T-helper 17 cell (primary cell): ENCODE data around the gene DNLZ. TPM values are rescaled to one million over a fixed set of nuclear protein-coding genes. Genes with fewer than 3 reads are reported as not detected.

ENCODE experiments used
- ATAC-seq: fragments of 150-1000 bp; cut with Tn5 transposase; 2 replicates; pipeline ENCODE4 v1.10.0; 2021; ENCODE audit warnings: mild to moderate bottlenecking, moderate library complexity
- DNase-seq, 3 donors: peaks; one replicate each; pipeline versions ENCODE4 v3.0.0 to v3.0.0-alpha.2; 2020 to 2021
- H3K9me3 ChIP-seq: one replicate; pipeline ENCODE4 v1.7.0; 2013; ENCODE audit warnings: low read length, mild to moderate bottlenecking; ENCODE audit not compliant: control insufficient read depth, poor library complexity, severe bottlenecking
- H3K27ac Mint-ChIP-seq: one replicate; pipeline ENCODE4 v1.8.0; 2022; ENCODE audit warnings: mild to moderate bottlenecking, moderate library complexity, mixed read lengths
- H3K27me3 Mint-ChIP-seq: one replicate; pipeline ENCODE4 v1.8.0; 2022; ENCODE audit warnings: mixed read lengths
- H3K36me3 Mint-ChIP-seq: one replicate; pipeline ENCODE4 v1.8.0; 2022; ENCODE audit warnings: low read depth, mixed read lengths
- H3K4me1 Mint-ChIP-seq: one replicate; pipeline ENCODE4 v1.8.0; 2022; ENCODE audit warnings: mild to moderate bottlenecking, mixed read lengths
- H3K4me3 Mint-ChIP-seq: one replicate; pipeline ENCODE4 v1.8.0; 2022; ENCODE audit warnings: mild to moderate bottlenecking, moderate library complexity, mixed read lengths
- total RNA-seq, 4 donors: library from RNA in 2 of 4; stranded (reverse) in 2 of 4; gene quantifications; one replicate each; pipeline ENCODE4 v1.2.3 and lab custom pipeline; 2022 to 2026

Gene DNLZ
- total RNA-seq, 2 donors from 2014 or later, result 19.3 to 28.6 TPM

DNA sequence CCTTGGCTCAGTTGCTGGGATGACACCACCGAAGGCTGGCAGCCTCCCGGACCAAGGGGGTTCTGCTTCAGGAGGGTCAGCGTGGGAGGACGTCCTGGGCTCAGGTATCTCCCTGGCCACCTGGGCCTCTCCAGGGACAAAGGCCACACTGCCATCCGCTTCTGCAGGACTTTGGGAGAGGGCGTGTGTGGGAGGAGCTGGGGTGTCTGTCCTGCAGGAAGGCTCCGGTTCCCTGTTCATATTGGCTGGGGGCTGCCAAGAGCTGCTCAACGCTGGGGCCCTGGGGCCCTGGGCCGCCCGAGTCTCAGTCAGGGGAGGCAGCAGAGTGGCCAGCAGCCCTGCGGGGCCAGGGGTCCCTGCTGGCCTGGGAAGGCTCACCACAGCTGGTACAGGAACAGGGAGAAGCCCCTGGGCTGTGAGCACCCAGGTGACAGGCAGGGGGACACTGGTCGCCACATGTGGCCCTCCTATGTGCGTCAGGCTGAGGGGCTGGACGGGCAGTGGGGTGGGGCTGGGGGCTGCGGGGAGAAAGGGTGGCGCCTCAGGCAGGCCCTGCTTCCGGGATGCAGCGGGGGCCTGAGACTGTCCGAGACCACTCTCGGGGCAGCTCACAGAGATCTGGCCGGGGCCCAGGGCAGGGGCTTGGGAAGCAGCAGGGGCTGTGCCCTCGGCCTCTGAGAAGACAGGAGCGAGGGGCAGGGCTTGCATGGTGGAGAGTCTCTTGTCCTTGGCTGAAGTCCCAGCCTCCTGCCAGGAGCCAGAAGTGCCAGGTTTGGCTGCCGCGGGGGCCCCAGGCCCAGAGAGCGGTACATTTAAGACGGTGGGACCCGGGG is 14.8 kb upstream of the DNLZ start:
- DNase-seq, result no peak

DNA sequence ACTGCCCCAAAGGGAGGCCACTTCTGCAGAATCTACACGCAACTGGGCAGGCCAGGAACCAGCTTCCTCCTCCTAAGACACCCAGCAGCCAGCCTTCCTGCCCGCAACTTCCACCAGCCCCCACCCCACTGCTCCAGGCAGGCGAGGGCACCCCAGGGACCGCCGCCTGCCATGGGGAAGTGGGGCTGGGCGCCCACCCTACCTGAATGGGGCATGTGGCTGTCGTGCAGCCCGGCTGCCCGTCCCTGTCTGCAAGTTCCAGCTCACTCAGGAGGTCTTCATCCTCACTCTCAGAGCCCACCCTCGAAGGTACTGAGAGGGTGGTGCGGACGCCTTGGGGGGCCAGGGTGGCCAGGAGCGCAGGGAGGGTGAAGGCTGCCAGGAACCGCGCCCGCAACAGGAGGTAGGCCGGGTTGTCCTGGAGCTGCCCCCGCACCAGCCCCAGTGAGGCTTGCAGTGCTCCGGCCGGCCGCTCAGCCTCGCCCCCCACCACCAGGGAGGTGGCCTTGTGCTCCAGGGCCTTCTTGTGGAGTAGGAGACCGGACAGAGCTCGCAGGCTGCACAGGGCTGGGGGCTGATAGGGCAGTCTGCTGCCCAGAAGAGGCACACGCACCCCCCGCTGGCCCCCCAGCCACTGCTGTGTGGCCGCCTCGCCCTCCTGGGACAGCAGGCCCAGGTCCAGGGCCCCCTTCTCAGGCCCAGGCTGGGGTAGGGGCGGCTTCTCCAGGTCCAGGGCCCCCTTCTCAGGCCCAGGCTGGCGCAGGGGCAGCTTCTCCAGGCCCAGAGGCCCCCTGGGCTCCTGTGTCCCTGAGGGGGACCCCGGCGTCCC is 14.0 kb upstream of the DNLZ start:
- Mint-ChIP-seq H3K36me3 (no peaks in the 10 kb centered on the region), H3K4me3 (no peak overlapping the region), H3K27me3 (no peaks in the 10 kb centered on the region), H3K4me1 (no peaks in the 10 kb centered on the region), H3K27ac (no peak overlapping the region)
- ATAC-seq, result no peak
- no peak for DNase-seq
- no peaks in the 10 kb centered on the region for H3K9me3 ChIP-seq

More for the DNA sequence above, 14.8 kb upstream of the DNLZ start:
- Mint-ChIP-seq H3K27me3 (no peaks in the 10 kb centered on the region), H3K4me1 (no peaks in the 10 kb centered on the region), H3K4me3 (no peak overlapping the region), H3K27ac (no peak overlapping the region), H3K36me3 (no peaks in the 10 kb centered on the region)
- H3K9me3 ChIP-seq, result no peaks in the 10 kb centered on the region
- no peak for ATAC-seq

DNA sequence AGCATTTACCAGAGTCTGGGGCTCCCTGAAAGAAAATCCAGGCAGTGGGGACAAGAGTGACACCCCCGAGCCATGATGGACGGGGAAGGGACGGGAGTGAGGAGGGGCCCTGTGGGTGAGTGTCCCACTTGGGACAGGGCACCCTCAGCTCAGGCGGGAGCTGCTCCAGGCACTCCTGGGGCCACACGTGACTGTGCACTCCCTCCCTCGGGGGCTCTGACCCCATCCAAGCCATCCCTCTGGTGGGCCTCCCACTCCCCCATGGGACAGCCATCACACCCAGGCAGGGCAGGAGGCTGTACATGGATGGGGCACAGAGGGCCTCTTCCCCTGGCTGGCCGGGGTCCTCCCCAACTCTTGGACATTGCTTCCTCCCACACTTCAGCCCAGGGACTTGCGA is 12.9 kb upstream of the DNLZ start:
- H3K9me3 ChIP-seq, result no peaks in the 10 kb centered on the region
- ATAC-seq (no peak), DNase-seq (no peak)
- Mint-ChIP-seq H3K27ac (no peak overlapping the region), H3K4me1 (no peaks in the 10 kb centered on the region), H3K27me3 (no peaks in the 10 kb centered on the region), H3K36me3 (no peaks in the 10 kb centered on the region), H3K4me3 (no peak overlapping the region)

DNA sequence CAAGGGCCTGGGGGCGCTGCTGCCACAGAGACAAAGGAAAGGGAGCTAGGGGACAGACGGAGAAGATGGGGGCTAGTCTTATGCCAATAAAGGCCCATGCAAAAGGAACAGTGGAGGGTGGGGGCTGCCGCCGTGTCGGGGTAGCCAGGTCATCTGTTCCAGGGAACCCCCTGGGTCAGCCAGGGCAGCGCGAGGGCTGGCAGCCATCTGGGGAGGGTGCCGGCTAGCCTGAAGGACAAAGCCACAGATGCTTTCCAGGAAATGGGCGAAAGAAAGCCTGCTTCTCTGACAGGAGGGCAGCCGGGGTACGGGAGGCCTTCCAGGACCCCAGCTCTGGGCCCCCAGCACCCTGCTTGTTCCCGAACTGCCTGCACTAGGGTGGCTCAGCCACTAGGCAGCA is 11.6 kb upstream of the DNLZ start:
- ATAC-seq (no peak), DNase-seq (no peak)
- no peaks in the 10 kb centered on the region for H3K9me3 ChIP-seq
- Mint-ChIP-seq H3K27me3 (no peaks in the 10 kb centered on the region), H3K4me1 (no peaks in the 10 kb centered on the region), H3K4me3 (no peak overlapping the region), H3K27ac (no peak overlapping the region), H3K36me3 (no peaks in the 10 kb centered on the region)

DNA sequence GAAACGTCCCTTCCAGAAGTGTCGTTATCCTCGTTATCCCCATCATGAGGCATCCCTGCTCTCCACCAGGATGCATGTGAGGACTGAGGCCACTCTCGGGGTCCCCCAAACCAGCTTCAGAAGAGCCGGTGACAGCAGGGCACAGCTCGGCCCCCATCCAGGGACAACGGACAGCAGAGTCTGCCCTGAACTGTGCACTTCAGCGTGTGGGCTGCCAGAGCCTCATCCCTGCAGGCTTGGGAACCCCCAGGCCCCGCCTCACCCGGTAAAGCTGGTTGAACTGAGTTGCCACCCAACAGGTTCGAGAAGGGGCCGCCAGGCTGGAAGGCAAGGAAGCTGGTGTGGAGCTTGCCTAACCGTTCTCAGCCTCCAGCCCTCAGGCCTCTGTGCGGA is 10.6 kb upstream of the DNLZ start:
- H3K36me3 Mint-ChIP-seq, result no peaks in the 10 kb centered on the region
- H3K9me3 ChIP-seq, result no peaks in the 10 kb centered on the region
- H3K27me3 Mint-ChIP-seq, result no peaks in the 10 kb centered on the region
- no peak overlapping the region for H3K27ac Mint-ChIP-seq
- no peaks in the 10 kb centered on the region for H3K4me1 Mint-ChIP-seq
- DNase-seq (no peak), ATAC-seq (no peak)
- no peak overlapping the region for H3K4me3 Mint-ChIP-seq

DNA sequence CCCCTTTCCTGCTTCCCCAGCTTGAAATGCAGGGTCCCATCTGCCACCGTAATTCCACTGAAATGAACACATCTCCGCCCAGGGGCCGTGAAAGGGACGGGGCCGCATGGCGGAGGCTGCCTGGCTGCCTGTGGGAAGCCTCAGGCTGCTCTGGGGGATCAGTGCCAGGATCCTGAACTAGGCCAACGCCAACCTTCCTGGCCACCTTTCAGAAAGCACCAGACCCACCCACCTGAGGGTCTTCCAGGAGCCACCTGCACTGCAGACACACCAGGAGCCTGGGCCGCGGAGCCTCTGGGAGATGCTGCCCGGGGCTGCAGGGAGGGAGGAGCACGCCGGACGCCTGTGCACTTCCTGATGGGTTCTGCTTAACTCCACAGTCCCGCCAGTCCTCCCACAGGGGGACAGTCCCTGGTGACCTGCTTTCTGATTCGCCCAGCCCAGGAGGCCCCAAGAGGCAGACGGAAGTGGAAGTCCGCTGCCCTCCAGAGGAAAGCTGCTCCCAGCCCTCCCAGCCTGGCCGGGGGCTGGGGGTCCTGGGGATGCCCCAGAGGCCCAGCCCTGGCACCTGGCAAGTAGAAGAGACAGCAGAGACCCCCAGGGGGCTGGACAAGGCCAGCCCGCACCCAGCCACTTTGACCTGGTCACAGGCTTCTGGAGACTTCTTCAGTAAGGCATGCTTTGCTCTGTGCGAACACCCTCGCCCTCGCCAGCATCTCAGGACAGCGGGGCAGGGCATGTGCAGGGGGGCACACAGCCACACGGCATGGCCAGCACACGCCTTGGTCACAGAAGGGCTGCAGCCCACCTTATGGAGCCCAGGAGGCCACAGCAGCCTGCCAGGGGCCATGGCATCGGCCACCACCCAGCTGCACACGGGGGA is 10.0 kb upstream of the DNLZ start, which contains the start of gene CARD9:
CARD9 (minus strand) TSS at position 370 of the 883 bp plus-strand sequence. CDS start 1,591 bp downstream, outside the sequence.
- no peaks in the 10 kb centered on the region for H3K27me3 Mint-ChIP-seq
- peak within 1 kb of the TSS; percentile 16 for H3K27ac Mint-ChIP-seq
- DNase-seq (no peak), ATAC-seq (peak; percentile 50)
- H3K36me3 Mint-ChIP-seq, result no peaks in the 10 kb centered on the region
- peak within 1 kb of the TSS; percentile 31 for H3K4me3 Mint-ChIP-seq
- H3K4me1 Mint-ChIP-seq, result no peaks in the 10 kb centered on the region
- no peaks in the 10 kb centered on the region for H3K9me3 ChIP-seq

DNA sequence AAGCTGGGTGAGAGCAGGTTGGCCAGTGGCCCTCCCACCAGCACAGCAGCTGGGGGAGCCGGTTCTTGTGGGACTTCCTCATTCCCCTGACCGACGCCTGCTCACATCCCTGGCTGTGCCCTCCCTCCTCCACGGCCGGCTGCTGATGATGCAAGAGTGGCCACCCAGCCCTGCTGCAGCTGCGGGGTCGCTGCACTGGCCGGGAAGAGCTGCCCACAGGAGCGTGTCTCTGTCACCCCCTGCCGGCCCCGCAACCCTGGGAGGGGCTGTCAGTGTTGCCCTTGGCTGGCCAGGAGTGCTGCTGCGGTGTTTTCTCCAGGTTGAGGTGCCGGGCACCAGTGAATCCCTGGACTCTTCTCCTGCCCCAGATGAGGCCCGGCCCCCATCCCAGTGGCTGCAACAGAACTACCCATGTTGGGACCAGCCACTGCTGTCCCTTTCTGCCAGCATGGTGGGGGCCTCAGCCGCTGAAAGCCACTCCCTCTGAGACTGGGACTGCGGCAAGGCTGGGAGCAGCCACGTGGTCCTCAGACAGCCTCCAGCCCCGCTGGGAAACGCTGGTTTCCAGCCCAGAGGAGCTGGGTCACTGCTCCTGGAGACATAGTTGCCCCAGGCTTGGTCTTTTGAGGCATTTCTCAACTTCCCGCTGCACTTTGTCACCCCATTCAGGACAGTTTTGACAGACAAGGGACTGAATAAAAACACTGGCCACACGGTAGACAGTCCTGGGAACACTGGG is 9.2 kb upstream of the DNLZ start:
- peak overlapping the region; percentile 16 for H3K27ac Mint-ChIP-seq
- no peaks in the 10 kb centered on the region for H3K27me3 Mint-ChIP-seq
- peak overlapping the region; percentile 31 for H3K4me3 Mint-ChIP-seq
- no peaks in the 10 kb centered on the region for H3K36me3 Mint-ChIP-seq
- DNase-seq, result no peak
- no peaks in the 10 kb centered on the region for H3K9me3 ChIP-seq
- no peaks in the 10 kb centered on the region for H3K4me1 Mint-ChIP-seq
- ATAC-seq, result no peak

DNA sequence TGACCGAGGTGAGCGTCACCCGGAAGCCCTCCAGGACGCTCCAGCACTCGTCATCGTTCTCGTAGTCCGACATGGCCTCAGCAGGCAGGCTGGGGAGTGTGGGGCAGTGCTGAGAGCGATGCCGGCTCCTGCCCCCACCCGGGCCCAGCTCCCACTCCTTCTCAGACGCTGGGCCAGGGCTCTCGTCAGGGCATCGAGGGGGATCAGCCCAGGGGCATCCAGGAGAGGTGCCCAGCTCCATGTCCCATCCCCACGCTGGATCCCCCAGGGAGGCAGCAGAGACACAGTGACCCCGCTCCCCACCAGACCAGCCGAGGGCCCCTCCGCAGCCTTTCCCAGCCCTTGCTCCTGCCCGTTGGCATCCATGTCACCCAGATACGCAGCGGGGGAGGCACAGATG is 8.5 kb upstream of the DNLZ start:
- H3K4me1 Mint-ChIP-seq, result no peaks in the 10 kb centered on the region
- H3K27me3 Mint-ChIP-seq, result no peaks in the 10 kb centered on the region
- no peaks in the 10 kb centered on the region for H3K9me3 ChIP-seq
- H3K27ac Mint-ChIP-seq, result no peak overlapping the region
- DNase-seq (no peak), ATAC-seq (no peak)
- H3K4me3 Mint-ChIP-seq, result no peak overlapping the region
- no peaks in the 10 kb centered on the region for H3K36me3 Mint-ChIP-seq

DNA sequence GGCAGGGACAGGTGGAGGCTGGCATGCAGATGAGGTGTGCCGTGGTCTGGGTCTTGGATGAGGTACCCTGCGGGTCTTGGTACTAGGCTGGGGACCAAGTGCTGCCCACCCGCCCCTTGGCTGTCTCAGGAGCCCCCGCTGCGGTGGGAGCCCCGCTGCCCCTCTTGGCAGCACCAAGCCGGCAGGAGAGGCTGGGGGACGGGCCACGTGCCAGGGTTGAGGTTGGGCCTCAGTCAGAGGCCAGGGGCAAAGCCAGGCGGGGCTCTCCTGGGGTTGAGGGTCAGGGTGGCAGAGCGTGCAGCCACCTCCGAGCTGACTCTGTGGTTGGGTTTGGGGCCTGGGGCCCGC is 8.0 kb upstream of the DNLZ start:
- Mint-ChIP-seq H3K4me1 (no peaks in the 10 kb centered on the region), H3K27me3 (no peaks in the 10 kb centered on the region), H3K4me3 (no peak overlapping the region), H3K36me3 (no peaks in the 10 kb centered on the region), H3K27ac (no peak overlapping the region)
- DNase-seq, result no peak
- H3K9me3 ChIP-seq, result no peaks in the 10 kb centered on the region
- no peak for ATAC-seq

DNA sequence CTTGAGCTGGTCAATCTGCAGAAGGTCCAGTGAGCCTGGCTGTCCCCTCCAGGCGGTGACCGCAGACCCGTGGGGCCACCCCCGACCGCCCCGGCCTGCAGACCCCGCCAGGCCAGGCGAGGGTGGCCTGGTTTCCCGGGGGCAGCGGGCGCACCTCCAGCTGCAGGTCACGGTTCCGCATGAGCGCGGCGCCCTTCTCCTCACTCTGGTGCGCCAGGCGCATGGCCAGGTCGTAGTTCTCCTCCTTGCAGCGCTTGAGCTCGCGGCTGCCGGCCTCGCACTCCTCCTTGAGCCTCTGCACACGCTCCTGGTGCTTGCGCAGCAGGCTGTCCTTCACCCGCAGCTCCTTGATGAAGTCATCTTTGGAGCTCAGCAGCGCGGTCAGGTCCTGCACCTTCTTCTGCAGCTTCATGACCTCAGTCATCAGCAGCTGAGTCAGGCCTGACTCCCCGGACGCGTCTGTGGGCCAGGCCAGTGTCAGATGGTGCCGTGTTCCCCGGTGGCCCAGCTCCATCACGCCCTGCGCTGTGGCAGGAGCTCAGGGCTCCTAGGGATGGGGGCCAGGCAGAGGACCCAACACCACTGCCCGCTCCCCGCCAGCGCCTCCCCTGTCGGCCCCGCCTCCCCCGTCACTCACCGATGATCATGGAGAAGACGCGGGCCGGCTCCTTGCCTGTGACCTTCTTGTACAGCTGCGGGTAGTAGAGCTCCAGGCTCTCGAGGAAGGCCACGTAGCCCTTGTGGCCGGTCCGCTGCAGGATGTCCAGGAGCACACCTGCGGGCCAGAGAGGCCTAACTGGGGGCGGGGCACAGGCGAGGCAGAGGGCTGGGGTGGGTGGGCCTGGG is 7.4 kb upstream of the DNLZ start:
- Mint-ChIP-seq H3K27ac (no peak overlapping the region), H3K27me3 (no peaks in the 10 kb centered on the region), H3K4me1 (peaks cover 2% of the 10 kb centered on the region), H3K4me3 (no peak overlapping the region), H3K36me3 (no peaks in the 10 kb centered on the region)
- DNase-seq (no peak), ATAC-seq (no peak)
- no peaks in the 10 kb centered on the region for H3K9me3 ChIP-seq

DNA sequence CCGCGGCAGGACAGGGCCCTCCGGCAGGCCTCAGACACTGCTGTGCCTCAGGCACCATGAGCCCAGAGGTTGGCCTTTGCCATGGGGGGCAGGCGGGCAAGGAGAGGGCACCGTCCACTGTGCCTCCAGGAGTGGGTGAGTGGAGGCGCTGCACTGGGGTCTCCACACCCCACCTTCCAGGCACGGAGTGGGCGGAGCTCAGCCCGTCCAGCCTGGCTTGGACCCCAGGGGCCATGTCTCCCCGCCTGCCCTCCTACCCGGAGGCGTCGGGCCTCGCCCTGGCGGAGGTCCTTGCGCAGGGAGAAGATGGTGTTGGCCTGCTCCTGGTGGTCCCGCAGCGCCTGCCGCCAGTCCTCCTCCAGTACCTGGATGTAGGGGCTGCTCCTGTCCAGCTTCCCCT is 6.5 kb upstream of the DNLZ start:
- no peaks in the 10 kb centered on the region for H3K36me3 Mint-ChIP-seq
- no peak for ATAC-seq
- no peak overlapping the region for H3K4me3 Mint-ChIP-seq
- no peak for DNase-seq
- no peak overlapping the region for H3K27ac Mint-ChIP-seq
- no peaks in the 10 kb centered on the region for H3K27me3 Mint-ChIP-seq
- peaks cover 5% of the 10 kb centered on the region for H3K4me1 Mint-ChIP-seq
- no peaks in the 10 kb centered on the region for H3K9me3 ChIP-seq

DNA sequence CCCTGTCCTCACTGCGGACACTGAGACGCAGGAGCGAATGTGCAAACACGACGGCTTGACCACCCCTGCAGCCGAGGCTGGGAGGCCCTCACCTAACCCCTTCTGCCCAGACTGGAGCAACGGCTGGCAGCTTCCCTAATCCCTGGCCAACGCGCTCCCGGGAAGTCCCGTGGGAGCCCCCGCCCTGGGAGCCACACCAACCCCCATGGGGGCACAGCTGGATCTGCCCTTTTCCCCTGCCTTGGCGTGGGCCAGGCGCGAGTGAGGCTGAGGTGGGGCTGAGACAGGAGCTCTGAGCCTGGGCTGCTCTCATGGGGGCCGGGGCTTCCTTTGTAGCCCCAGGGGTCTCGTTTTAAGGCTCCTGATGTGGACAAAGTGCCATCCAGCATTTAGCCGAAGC is 4.6 kb upstream of the DNLZ start:
- DNase-seq, result no peak
- no peaks in the 10 kb centered on the region for H3K27me3 Mint-ChIP-seq
- no peaks in the 10 kb centered on the region for H3K9me3 ChIP-seq
- H3K27ac Mint-ChIP-seq, result no peak overlapping the region
- ATAC-seq, result no peak
- no peak overlapping the region for H3K4me3 Mint-ChIP-seq
- H3K4me1 Mint-ChIP-seq, result peaks cover 5% of the 10 kb centered on the region
- no peaks in the 10 kb centered on the region for H3K36me3 Mint-ChIP-seq
